ENCODE data around the gene GHRH. TPM values are rescaled to one million over a fixed set of nuclear protein-coding genes. Genes with fewer than 3 reads are reported as not detected.

The GHRH gene
- total RNA-seq, 4 donors from 2014 or later, result not detected

DNA sequence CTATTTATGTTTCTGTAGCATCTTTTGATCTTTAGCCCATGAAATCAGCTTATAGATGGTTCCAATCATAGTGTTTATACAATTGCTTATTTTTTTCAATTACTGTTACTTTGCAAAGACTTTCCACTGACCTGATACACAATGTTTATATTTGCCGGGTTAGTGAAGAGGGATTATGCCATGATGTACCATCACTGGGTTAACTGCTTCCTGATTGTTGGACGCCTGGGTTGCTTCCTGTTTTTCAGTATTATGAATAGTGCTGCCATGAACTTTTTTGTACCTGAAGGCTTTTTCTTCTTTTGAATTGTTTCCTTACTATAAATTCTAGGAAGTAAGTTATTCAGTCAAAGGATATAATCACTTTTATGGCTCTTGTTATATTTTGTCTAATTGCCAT is 34.8 kb upstream of the GHRH start:
- peaks cover 2% of the 10 kb centered on the region in 2 donors for H3K36me3 ChIP-seq

GRCh38 chr20:37295595-37295994 is 34.0 kb upstream of the GHRH start:
- Histone ChIP-seq H3K4me3 (replicated peaks in 1 of 3) (no peak overlapping the region), H3K9me3 (no peaks in the 10 kb centered on the region), H3K27ac (no peak overlapping the region), H3K36me3 (no peaks in the 10 kb centered on the region), H3K27me3 (no peaks in the 10 kb centered on the region), H3K4me1 (peaks cover 3 to 22% of the 10 kb centered on the region in 2 donors)
- no peak for TF ChIP-seq POLR2A (IDR thresholded peaks at IDR 0.05)
- TF ChIP-seq, protein P1, sequence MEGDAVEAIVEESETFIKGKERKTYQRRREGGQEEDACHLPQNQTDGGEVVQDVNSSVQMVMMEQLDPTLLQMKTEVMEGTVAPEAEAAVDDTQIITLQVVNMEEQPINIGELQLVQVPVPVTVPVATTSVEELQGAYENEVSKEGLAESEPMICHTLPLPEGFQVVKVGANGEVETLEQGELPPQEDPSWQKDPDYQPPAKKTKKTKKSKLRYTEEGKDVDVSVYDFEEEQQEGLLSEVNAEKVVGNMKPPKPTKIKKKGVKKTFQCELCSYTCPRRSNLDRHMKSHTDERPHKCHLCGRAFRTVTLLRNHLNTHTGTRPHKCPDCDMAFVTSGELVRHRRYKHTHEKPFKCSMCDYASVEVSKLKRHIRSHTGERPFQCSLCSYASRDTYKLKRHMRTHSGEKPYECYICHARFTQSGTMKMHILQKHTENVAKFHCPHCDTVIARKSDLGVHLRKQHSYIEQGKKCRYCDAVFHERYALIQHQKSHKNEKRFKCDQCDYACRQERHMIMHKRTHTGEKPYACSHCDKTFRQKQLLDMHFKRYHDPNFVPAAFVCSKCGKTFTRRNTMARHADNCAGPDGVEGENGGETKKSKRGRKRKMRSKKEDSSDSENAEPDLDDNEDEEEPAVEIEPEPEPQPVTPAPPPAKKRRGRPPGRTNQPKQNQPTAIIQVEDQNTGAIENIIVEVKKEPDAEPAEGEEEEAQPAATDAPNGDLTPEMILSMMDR (IDR thresholded peaks at IDR 0.05), result no peak
- DNase-seq, result no peak
- intact Hi-C loops (cut with DNase I), result no loop called here
- WGBS, 2 donors, result 73 to 88% methylated on average over 7 of the region's 7 CpGs

More for the DNA sequence above, 34.8 kb upstream of the GHRH start:
- no peak overlapping the region for H3K27ac ChIP-seq
- H3K4me3 ChIP-seq (replicated peaks in 1 of 3), result no peak overlapping the region
- no peaks in the 10 kb centered on the region for H3K27me3 ChIP-seq
- H3K9me3 ChIP-seq, result no peaks in the 10 kb centered on the region
- TF ChIP-seq POLR2A (IDR thresholded peaks at IDR 0.05), result no peak
- TF ChIP-seq, protein P1 (IDR thresholded peaks at IDR 0.05), result no peak
- H3K4me1 ChIP-seq, result peaks cover 2 to 20% of the 10 kb centered on the region in 2 donors
- no peak for DNase-seq
- WGBS, 2 donors, result 53 to 60% methylated on average over 2 of the region's 2 CpGs
- intact Hi-C loops (cut with DNase I), result no loop called here

- 47 to 52% methylated on average over 3 of the region's 3 CpGs for WGBS, 2 donors
- Histone ChIP-seq H3K27ac (peak overlapping the region in 1 of 3 donors; percentile 3), H3K4me1 (peaks cover 7 to 25% of the 10 kb centered on the region in 2 donors), H3K36me3 (no peaks in the 10 kb centered on the region), H3K4me3 (replicated peaks in 1 of 3) (no peak overlapping the region), H3K27me3 (no peaks in the 10 kb centered on the region), H3K9me3 (no peaks in the 10 kb centered on the region)
- intact Hi-C loops (cut with DNase I), result no loop called here
- TF ChIP-seq POLR2A (IDR thresholded peaks at IDR 0.05), result no peak
- TF ChIP-seq, protein P1 (IDR thresholded peaks at IDR 0.05), result no peak
- DNase-seq, result no peak
Measured at GRCh38 chr20:37295001-37295400, 33.4 kb upstream of the GHRH start.

DNA sequence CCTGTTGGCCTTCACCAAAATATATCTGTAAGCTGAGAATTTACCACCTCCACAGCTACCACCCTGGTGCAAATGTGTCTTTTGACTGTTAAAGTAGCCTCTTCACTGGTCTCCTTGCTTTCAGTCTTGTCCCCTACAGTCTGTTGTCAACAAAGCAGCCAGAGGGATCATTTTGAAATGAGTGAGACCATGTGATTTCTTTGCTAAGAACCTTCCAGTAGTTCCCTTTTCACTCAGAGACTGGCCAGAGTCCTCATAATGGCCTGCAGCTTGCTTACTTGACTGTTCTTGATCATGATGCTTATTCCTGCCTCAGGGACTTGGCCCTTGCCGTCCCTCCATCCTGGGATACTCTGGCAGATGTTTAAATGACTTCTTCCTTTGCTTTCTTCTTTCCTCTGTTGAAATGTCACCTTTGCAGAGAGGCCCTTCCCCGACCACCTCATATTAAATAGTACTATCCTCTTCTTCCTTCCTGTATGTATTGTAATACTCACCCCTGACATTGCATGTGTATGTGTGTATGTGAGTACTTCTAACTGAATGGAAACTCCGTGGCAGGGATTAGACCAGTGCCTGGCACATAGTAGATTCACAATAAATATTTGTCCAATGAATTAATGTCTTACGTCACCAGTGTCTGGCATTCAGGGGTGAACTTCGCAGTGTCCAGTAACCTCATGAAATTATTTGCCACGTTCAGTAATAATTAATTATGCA is 32.8 kb upstream of the GHRH start:
- Histone ChIP-seq H3K9me3 (no peaks in the 10 kb centered on the region), H3K36me3 (no peaks in the 10 kb centered on the region), H3K27me3 (no peaks in the 10 kb centered on the region), H3K4me1 (peaks cover 9 to 19% of the 10 kb centered on the region in 2 donors), H3K4me3 (replicated peaks in 1 of 3) (no peak overlapping the region), H3K27ac (peak overlapping the region in 1 of 3 donors; percentile 3)
- WGBS, 2 donors, result 88 to 90% methylated on average over 6 of the region's 6 CpGs
- TF ChIP-seq POLR2A (IDR thresholded peaks at IDR 0.05), result no peak
- TF ChIP-seq, protein P1 (IDR thresholded peaks at IDR 0.05), result no peak
- intact Hi-C loops (cut with DNase I), result no loop called here
- DNase-seq, result no peak

- Histone ChIP-seq H3K4me1 (peaks cover 11 to 23% of the 10 kb centered on the region in 2 donors), H3K27me3 (no peaks in the 10 kb centered on the region), H3K36me3 (no peaks in the 10 kb centered on the region), H3K27ac (no peak overlapping the region), H3K4me3 (replicated peaks in 1 of 3) (no peak overlapping the region), H3K9me3 (no peaks in the 10 kb centered on the region)
- TF ChIP-seq POLR2A (IDR thresholded peaks at IDR 0.05), result no peak
- TF ChIP-seq, protein P1 (IDR thresholded peaks at IDR 0.05), result no peak
- WGBS, 2 donors, result 96% methylated on average over 11 of the region's 11 CpGs
- intact Hi-C loops (cut with DNase I), result no loop called here
- DNase-seq, result no peak
Measured at GRCh38 chr20:37293301-37293943, 31.8 kb upstream of the GHRH start.

Data from thyroid gland (tissue), 4 donors.